ENCODE results near the gene BRIP1.
"Not testable (repeated sequence)": the region's sequence is repeated elsewhere in the genome, so short reads cannot be mapped to it uniquely, and the experiment has no call there.

BRIP1 gene

DNA sequence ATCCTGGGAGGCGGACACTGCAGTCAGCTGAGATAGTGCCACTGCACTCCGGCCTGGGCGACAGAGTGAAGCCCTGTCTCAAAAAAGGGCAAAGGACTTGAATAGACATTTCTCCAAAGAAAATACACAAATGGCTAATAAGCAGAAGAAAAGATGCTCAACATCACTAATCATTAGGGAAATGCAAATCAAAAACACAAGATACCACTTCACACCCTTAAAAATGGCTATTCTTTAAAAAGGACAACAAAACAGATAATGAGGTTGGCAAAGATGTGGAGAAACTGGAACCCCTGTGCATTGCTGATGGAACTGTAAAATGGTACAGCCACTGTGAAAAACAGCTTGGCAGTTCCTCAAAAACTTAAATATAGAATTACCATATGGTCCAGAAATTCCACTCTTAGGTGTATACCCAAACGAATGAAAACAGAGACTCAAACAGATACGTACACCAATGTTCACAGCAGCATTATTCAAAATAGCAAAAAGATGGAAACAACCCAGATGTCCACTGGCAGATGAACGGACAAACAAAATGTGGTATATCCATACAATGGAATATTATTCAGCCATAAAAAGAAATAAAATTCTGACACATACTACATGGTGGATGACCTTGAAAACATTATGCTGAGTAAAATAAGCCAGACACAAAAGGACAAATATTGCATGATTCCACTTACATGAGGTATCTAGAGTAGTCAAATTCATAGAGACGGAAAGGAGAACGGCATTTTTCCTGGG is 35.5 kb downstream of the BRIP1 start:
- Mint-ChIP-seq H3K4me3 (no peak overlapping the region), H3K9me3 (no peaks in the 10 kb centered on the region), H3K27ac (no peak overlapping the region), H3K4me1 (ENCODE audit: low read depth) (peaks cover 2% of the 10 kb centered on the region), H3K36me3 (ENCODE audit: low read depth) (peaks cover 25% of the 10 kb centered on the region), H3K27me3 (no peaks in the 10 kb centered on the region)
- no peak for DNase-seq

- H3K4me1 Mint-ChIP-seq (ENCODE audit: low read depth); H3K27ac Mint-ChIP-seq; DNase-seq; H3K27me3 Mint-ChIP-seq; H3K4me3 Mint-ChIP-seq; H3K9me3 Mint-ChIP-seq: not testable (repeated sequence)
- peaks cover 27% of the 10 kb centered on the region for H3K36me3 Mint-ChIP-seq (ENCODE audit: low read depth)
These were observed 36.5 kb downstream of the BRIP1 start for GRCh38 chr17:61826866-61827265.

GRCh38 chr17:61826198-61826597 is 37.1 kb downstream of the BRIP1 start:
- DNase-seq; H3K27ac Mint-ChIP-seq; H3K9me3 Mint-ChIP-seq; H3K4me3 Mint-ChIP-seq; H3K4me1 Mint-ChIP-seq (ENCODE audit: low read depth); H3K27me3 Mint-ChIP-seq: not testable (repeated sequence)
- H3K36me3 Mint-ChIP-seq (ENCODE audit: low read depth), result peaks cover 31% of the 10 kb centered on the region

GRCh38 chr17:61825448-61826137 is 37.7 kb downstream of the BRIP1 start:
- H3K9me3 Mint-ChIP-seq, result peaks cover 2% of the 10 kb centered on the region

DNA sequence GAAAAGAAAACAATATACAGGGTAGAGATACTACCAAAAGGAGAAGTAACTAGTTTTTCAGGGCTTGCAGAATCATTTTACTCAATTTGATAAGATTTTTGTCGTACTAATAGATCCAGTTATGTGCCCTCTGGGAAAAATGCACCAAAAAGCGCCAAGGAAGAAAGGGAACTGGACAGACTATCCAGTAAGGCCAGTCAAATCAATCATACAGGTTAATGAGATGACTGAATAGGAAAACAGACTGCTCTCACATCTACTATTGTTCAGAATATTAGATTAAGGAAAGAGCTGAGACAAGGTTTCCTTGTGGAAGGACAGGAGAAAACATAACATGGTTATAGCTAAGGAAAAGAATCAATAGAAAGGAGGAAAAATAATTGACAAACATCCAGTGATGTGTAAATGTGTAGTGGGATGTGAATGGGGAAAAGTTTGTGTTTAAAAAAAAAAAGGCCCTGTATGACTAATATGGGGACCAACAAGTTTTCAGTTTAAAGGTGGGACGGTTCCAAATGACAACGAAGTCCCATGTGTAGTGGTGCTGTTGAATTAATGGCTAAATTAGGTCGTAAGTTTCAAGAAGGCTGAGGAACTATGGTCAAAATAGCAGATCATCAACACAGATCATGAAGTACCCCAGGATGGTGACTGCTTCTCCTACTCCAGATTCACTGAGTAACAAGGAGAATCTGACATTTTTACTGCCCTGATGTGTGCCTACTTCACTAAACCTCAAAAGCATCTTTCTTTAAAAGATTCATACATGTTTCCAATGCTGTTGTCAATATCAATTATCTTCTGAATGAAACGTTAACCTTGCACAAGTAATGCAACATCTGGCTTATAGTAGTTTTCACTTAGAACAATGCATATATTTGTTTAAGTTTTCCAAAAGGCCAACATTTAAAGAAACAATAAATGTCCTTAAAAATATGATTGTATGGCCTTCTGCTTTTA is 40.7 kb downstream of the BRIP1 start:
- Mint-ChIP-seq H3K27ac (no peak overlapping the region), H3K36me3 (ENCODE audit: low read depth) (peaks cover 43% of the 10 kb centered on the region), H3K4me1 (ENCODE audit: low read depth) (peaks cover 11% of the 10 kb centered on the region), H3K27me3 (no peaks in the 10 kb centered on the region), H3K4me3 (no peak overlapping the region), H3K9me3 (peaks cover 2% of the 10 kb centered on the region)
- no peak for DNase-seq

More at GRCh38 chr17:61825448-61826137, 37.7 kb downstream of the BRIP1 start:
- no peak overlapping the region for H3K27ac Mint-ChIP-seq
- peaks cover 8% of the 10 kb centered on the region for H3K4me1 Mint-ChIP-seq (ENCODE audit: low read depth)
- H3K4me3 Mint-ChIP-seq, result no peak overlapping the region
- DNase-seq, result no peak
- H3K36me3 Mint-ChIP-seq (ENCODE audit: low read depth), result peaks cover 34% of the 10 kb centered on the region
- no peaks in the 10 kb centered on the region for H3K27me3 Mint-ChIP-seq

- H3K27me3 Mint-ChIP-seq, result no peaks in the 10 kb centered on the region
- H3K27ac Mint-ChIP-seq, result no peak overlapping the region
- no peak for DNase-seq
- no peak overlapping the region for H3K4me3 Mint-ChIP-seq
- peaks cover 2% of the 10 kb centered on the region for H3K9me3 Mint-ChIP-seq
- H3K4me1 Mint-ChIP-seq (ENCODE audit: low read depth), result peaks cover 15% of the 10 kb centered on the region
- peaks cover 41% of the 10 kb centered on the region for H3K36me3 Mint-ChIP-seq (ENCODE audit: low read depth)
These were observed 41.7 kb downstream of the BRIP1 start for GRCh38 chr17:61821655-61822054.

DNA sequence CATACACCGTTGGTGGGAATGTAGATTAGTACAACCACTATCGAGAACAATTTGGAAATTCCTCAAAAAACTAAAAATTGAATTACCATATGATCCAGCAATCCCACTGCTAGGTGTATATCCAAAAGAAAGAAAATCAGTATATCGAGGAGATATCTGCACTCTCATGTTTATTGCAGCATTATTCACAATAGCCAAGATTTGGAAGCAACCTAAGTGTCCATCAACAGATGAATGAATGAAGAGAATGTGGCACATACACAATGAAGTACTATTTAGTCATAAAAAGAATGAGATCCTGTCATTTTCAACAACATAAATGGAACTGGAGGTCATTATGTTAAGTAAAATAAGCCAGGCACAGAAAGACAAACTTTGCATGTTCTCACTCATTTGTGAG is 44.1 kb downstream of the BRIP1 start:
- DNase-seq, H3K27ac Mint-ChIP-seq, H3K4me3 Mint-ChIP-seq, H3K9me3 Mint-ChIP-seq, H3K27me3 Mint-ChIP-seq: not testable (repeated sequence)
- H3K36me3 Mint-ChIP-seq (ENCODE audit: low read depth), result peaks cover 37% of the 10 kb centered on the region
- H3K4me1 Mint-ChIP-seq (ENCODE audit: low read depth), result peaks cover 20% of the 10 kb centered on the region

GRCh38 chr17:61818225-61818624 is 45.1 kb downstream of the BRIP1 start:
- no peak for DNase-seq
- Mint-ChIP-seq H3K27me3 (no peaks in the 10 kb centered on the region), H3K4me1 (ENCODE audit: low read depth) (peaks cover 20% of the 10 kb centered on the region), H3K9me3 (peaks cover 2% of the 10 kb centered on the region), H3K36me3 (ENCODE audit: low read depth) (peaks cover 37% of the 10 kb centered on the region), H3K4me3 (no peak overlapping the region), H3K27ac (no peak overlapping the region)

- no peak overlapping the region for H3K4me3 Mint-ChIP-seq
- H3K4me1 Mint-ChIP-seq (ENCODE audit: low read depth), result peaks cover 15% of the 10 kb centered on the region
- no peak overlapping the region for H3K27ac Mint-ChIP-seq
- peaks cover 41% of the 10 kb centered on the region for H3K36me3 Mint-ChIP-seq (ENCODE audit: low read depth)
- no peak for DNase-seq
- H3K27me3 Mint-ChIP-seq, result no peaks in the 10 kb centered on the region
- peaks cover 2% of the 10 kb centered on the region for H3K9me3 Mint-ChIP-seq
These were observed 45.9 kb downstream of the BRIP1 start for GRCh38 chr17:61817452-61817851.

GRCh38 chr17:61816538-61816937 is 46.8 kb downstream of the BRIP1 start:
- peaks cover 12% of the 10 kb centered on the region for H3K4me1 Mint-ChIP-seq (ENCODE audit: low read depth)

GRCh38 chr17:61815863-61816503 is 47.3 kb downstream of the BRIP1 start:
- Mint-ChIP-seq H3K9me3 (no peaks in the 10 kb centered on the region), H3K27me3 (no peaks in the 10 kb centered on the region), H3K4me1 (ENCODE audit: low read depth) (peaks cover 12% of the 10 kb centered on the region), H3K4me3 (no peak overlapping the region), H3K27ac (no peak overlapping the region), H3K36me3 (ENCODE audit: low read depth) (peaks cover 35% of the 10 kb centered on the region)
- DNase-seq, result no peak

More at GRCh38 chr17:61816538-61816937, 46.8 kb downstream of the BRIP1 start:
- H3K4me3 Mint-ChIP-seq, result no peak overlapping the region
- H3K27me3 Mint-ChIP-seq, result no peaks in the 10 kb centered on the region
- no peaks in the 10 kb centered on the region for H3K9me3 Mint-ChIP-seq
- no peak for DNase-seq
- H3K36me3 Mint-ChIP-seq (ENCODE audit: low read depth), result peaks cover 36% of the 10 kb centered on the region
- no peak overlapping the region for H3K27ac Mint-ChIP-seq

DNA sequence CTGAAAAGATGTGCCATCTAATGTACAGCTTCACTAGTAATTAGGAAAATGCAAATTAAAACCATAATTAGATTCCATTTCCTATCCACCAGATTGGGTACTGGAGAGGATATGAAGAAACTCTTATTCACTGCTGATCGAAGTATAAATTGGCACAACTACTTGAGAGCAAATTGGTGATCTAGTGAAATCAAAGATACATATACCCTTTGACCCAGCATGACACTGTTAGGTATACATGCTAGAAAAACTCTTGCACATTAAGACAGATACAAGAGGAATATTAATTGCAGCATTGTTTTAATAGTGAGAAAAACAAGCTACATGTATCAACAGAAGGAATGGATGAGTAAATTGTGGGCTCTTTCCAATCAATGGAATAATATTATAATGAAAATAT is 48.8 kb downstream of the BRIP1 start:
- DNase-seq, result no peak
- Mint-ChIP-seq H3K9me3 (no peaks in the 10 kb centered on the region), H3K27me3 (no peaks in the 10 kb centered on the region), H3K4me1 (ENCODE audit: low read depth) (peaks cover 12% of the 10 kb centered on the region), H3K27ac (no peak overlapping the region), H3K4me3 (no peak overlapping the region), H3K36me3 (ENCODE audit: low read depth) (peaks cover 28% of the 10 kb centered on the region)

DNA sequence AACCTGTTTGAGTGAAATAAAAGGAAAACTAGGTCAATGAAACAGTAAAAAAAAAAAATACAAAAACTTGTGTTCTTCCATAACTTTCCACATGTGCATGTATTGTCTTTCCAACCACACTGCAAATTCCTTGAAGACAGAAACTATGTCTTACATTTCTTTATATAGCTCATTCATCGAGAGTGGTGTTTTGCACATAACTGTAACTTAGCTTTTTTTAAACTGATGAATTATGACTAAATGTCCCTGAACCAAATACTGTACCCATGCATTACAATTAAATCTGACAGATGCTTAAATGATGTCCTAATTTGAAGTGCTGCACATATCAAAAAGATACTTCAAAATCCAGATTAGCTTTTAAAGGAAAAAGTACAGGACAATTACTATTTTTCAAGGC is 50.1 kb downstream of the BRIP1 start:
- no peak overlapping the region for H3K4me3 Mint-ChIP-seq
- H3K27ac Mint-ChIP-seq, result no peak overlapping the region
- DNase-seq, result no peak
- H3K27me3 Mint-ChIP-seq, result no peaks in the 10 kb centered on the region
- no peaks in the 10 kb centered on the region for H3K9me3 Mint-ChIP-seq
- H3K4me1 Mint-ChIP-seq (ENCODE audit: low read depth), result peaks cover 11% of the 10 kb centered on the region
- peaks cover 24% of the 10 kb centered on the region for H3K36me3 Mint-ChIP-seq (ENCODE audit: low read depth)

DNA sequence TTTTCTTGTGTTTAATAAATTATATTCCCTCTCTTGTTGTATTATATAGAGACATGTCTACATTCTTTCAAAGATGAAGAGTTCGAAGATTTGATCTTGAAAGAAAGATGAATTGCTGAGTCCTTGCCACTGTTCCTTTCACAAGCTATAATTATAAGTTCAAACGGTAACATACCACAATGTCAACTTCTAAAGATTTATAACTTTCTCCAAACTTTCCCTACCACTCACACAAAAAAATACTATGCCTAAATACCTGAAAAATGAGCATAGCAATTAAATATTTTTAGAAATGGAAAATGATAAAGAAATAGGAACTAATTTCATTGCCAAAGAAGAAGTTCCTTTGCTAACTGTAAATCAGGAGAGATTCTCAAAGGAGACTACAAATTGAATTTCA is 50.6 kb downstream of the BRIP1 start:
- Mint-ChIP-seq H3K4me1 (ENCODE audit: low read depth) (peaks cover 9% of the 10 kb centered on the region), H3K36me3 (ENCODE audit: low read depth) (peaks cover 25% of the 10 kb centered on the region), H3K4me3 (no peak overlapping the region), H3K27me3 (no peaks in the 10 kb centered on the region), H3K27ac (no peak overlapping the region), H3K9me3 (no peaks in the 10 kb centered on the region)
- no peak for DNase-seq

Measured in activated T-cell treated with anti-CD3 and anti-CD28 coated beads, Interleukin-2, amount 50 U/mL, for 24 hours (primary cell).